Adrenal gland (tissue), 12 donors: ENCODE results near the gene TMEM259. TPM values are rescaled to one million over a fixed set of nuclear protein-coding genes. Genes with fewer than 3 reads are reported as not detected.

ENCODE experiments used
- DNase-seq, 7 donors: peaks; one replicate each; pipeline ENCODE4 v3.0.0-alpha.2; 2019 to 2020
- H3K27ac ChIP-seq, 5 donors: fragments of 200-600 bp; sonication (generic) in 4 of 5; 1 replicate in 3 of 5; 2 replicates in 2 of 5; pipeline versions ENCODE4 v1.5.1 to v1.8.0; 2016 to 2020; ENCODE audit warnings: mild to moderate bottlenecking in 1 of 5
- H3K27me3 ChIP-seq: fragments of 200-600 bp; 2 replicates; pipeline ENCODE4 v1.8.0; 2021
- H3K36me3 ChIP-seq, 2 donors: fragments of 200-600 bp; replicated peaks in 1 of 2; 1 replicate in 1 of 2; 2 replicates in 1 of 2; pipeline versions ENCODE4 v1.5.1 to v1.8.0; 2018 to 2022
- H3K4me1 ChIP-seq, 2 donors: fragments of 200-600 bp; replicated peaks in 1 of 2; 1 replicate in 1 of 2; 2 replicates in 1 of 2; pipeline versions ENCODE4 v1.5.1 to v1.8.0; 2018 to 2021
- H3K4me3 ChIP-seq, 4 donors: fragments of 200-600 bp; sonication (generic) in 3 of 4; one replicate each; pipeline ENCODE4 v1.5.1; 2016 to 2018
- H3K9me3 ChIP-seq, 3 donors: fragments of 200-600 bp; sonication (generic) in 1 of 3; replicated peaks in 1 of 3; 1 replicate in 2 of 3; 2 replicates in 1 of 3; pipeline versions ENCODE4 v1.5.1 to v1.8.0; 2016 to 2021
- CTCF ChIP-seq, 6 experiments: fragments of 450-650 bp in 4 of 6; fragments of 200-600 bp in 2 of 6; sonication (generic) in 1 of 6; IDR thresholded peaks; 1 replicate in 5 of 6; 2 replicates in 1 of 6; pipeline versions ENCODE4 v1.5.1 to v1.8.0; 2016 to 2021; ENCODE audit warnings: antibody characterized with exemption in 6 of 6, mild to moderate bottlenecking in 2 of 6, moderate library complexity in 1 of 6
- POLR2A ChIP-seq, 2 donors: fragments of 450-650 bp; IDR thresholded peaks; one replicate each; pipeline ENCODE4 v1.6.1; 2017; ENCODE audit warnings: antibody characterized with exemption in 2 of 2, mild to moderate bottlenecking in 2 of 2, moderate library complexity in 1 of 2
- WGBS, 4 donors: extraction: QIAGEN DNeasy Blood & Tissue Kit in 2 of 4; methylation state at CpG; one replicate each; pipeline versions ENCODE4 v1.1.5 to v1.1.7; 2013 to 2017; 5-methylcytosine and 5-hydroxymethylcytosine counted together
- intact Hi-C, 2 donors: fragments of 100-400 bp; cut with DNase I; formaldehyde crosslinking; loops; one replicate each; pipeline versions ENCODE4 v1.14.1 to v1.15.0; 2022 to 2023
- polyA plus RNA-seq, 3 donors: library from polyadenylated mRNA; stranded (reverse); fragments of 200-250 nt in 2 of 3; fragments of 350-450 nt in 1 of 3; fragmentation: Illumina TruSeq in 1 of 3; extraction: RNeasy Lipid Tissue Mini Kit (QIAGEN cat#74804) in 1 of 3; gene quantifications; one replicate each; pipeline ENCODE4 v1.2.3, GENCODE V29; 2013 to 2014
- total RNA-seq, 9 donors: library from RNA; depleted of rRNA in 4 of 9; stranded (reverse); fragments of >200 nt in 4 of 9; fragments of 120-200 nt in 1 of 9; fragmentation: NEBNext Ultra II Directional in 1 of 9; extraction: Animal tissue kit (Norgen Biotek cat#: 25700) in 1 of 9; gene quantifications; one replicate each; pipeline versions ENCODE4 v1.1.0 to v1.2.4, GENCODE V29; 2013 to 2023
- donor health status: healthy with polysubstance abuse.
- donor health status: Bipolar disorder and iron deficiency.
- donor health status: DM: yes; HTN: yes; CAD: no.
- donor health status: DM: no; HTN: no; CAD: no.
- donor health status: DM: no; HTN: no; CAD: no.
- donor health status: DM: yes; HTN: yes; CAD: no.

Gene TMEM259
- total and polyA plus RNA-seq, 12 donors: 79.4 to 743 (median 202) TPM

GRCh38 chr19:1009041-1009980, 11.6 kb downstream of the TMEM259 start:
- Histone ChIP-seq H3K4me1 (no peaks in the 10 kb centered on the region), H3K27ac (no peak overlapping the region), H3K36me3 (peaks cover 0 to 48% of the 10 kb centered on the region in 2 donors), H3K27me3 (no peaks in the 10 kb centered on the region), H3K4me3 (no peak overlapping the region), H3K9me3 (no peaks in the 10 kb centered on the region)
- 82 to 94% (median 87%) methylated on average over 33 to 92 of the region's 92 CpGs for WGBS, 4 donors
- DNase-seq: no peak
- TF ChIP-seq CTCF (IDR thresholded peaks at IDR 0.05) (no peak), POLR2A (IDR thresholded peaks at IDR 0.05) (no peak)
- intact Hi-C loops: no loop called here

- H3K9me3 ChIP-seq: no peaks in the 10 kb centered on the region
- no peak overlapping the region for H3K4me3 ChIP-seq
- WGBS, 4 donors: 90 to 95% (median 91%) methylated on average over 14 to 45 of the region's 45 CpGs
- intact Hi-C loops: no loop called here
- DNase-seq: no peak
- H3K27ac ChIP-seq: no peak overlapping the region
- H3K27me3 ChIP-seq: no peaks in the 10 kb centered on the region
- no peaks in the 10 kb centered on the region for H3K4me1 ChIP-seq
- no peak for TF ChIP-seq POLR2A (IDR thresholded peaks at IDR 0.05)
- no peak for TF ChIP-seq CTCF (IDR thresholded peaks at IDR 0.05)
- peaks cover 0 to 40% of the 10 kb centered on the region in 2 donors for H3K36me3 ChIP-seq
These were observed 12.5 kb downstream of the TMEM259 start for GRCh38 chr19:1008268-1009040.

- peaks cover 0 to 32% of the 10 kb centered on the region in 2 donors for H3K36me3 ChIP-seq
- H3K4me1 ChIP-seq: no peaks in the 10 kb centered on the region
- DNase-seq: no peak
- no peaks in the 10 kb centered on the region for H3K9me3 ChIP-seq
- H3K4me3 ChIP-seq: no peak overlapping the region
- intact Hi-C loops: no loop called here
- no peak overlapping the region for H3K27ac ChIP-seq
- no peaks in the 10 kb centered on the region for H3K27me3 ChIP-seq
- 88 to 95% (median 92%) methylated on average over 20 to 73 of the region's 73 CpGs for WGBS, 4 donors
- no peak for TF ChIP-seq POLR2A (IDR thresholded peaks at IDR 0.05)
These were observed 13.3 kb downstream of the TMEM259 start for GRCh38 chr19:1007399-1008251.

GRCh38 chr19:1006711-1007398, 14.1 kb downstream of the TMEM259 start:
- Histone ChIP-seq H3K9me3 (no peaks in the 10 kb centered on the region), H3K4me1 (no peaks in the 10 kb centered on the region), H3K36me3 (peaks cover 0 to 24% of the 10 kb centered on the region in 2 donors), H3K27ac (no peak overlapping the region), H3K4me3 (no peak overlapping the region), H3K27me3 (no peaks in the 10 kb centered on the region)
- TF ChIP-seq CTCF (IDR thresholded peaks at IDR 0.05): no peak
- no peak for TF ChIP-seq POLR2A (IDR thresholded peaks at IDR 0.05)
- whole genome bisulfite sequencing, 4 donors: 77 to 87% (median 81%) methylated on average over 20 to 27 of the region's 27 CpGs
- DNase-seq: no peak
- intact Hi-C loops: no loop called here
